Stomach (tissue), 9 donors: ENCODE results near the gene CCNYL1. TPM values are rescaled to one million over a fixed set of nuclear protein-coding genes. Genes with fewer than 3 reads are reported as not detected.
"Not testable (repeated sequence)": the region's sequence is repeated elsewhere in the genome, so short reads cannot be mapped to it uniquely, and the experiment has no call there.

Experiments
- DNase-seq, 2 donors: peaks; one replicate each; pipeline versions ENCODE4 v3.0.0 to v3.0.0-alpha.2; 2013 to 2019
- H3K27ac ChIP-seq, 5 donors: fragments of 200-600 bp in 4 of 5; sonication (generic) in 4 of 5; one replicate each; pipeline ENCODE4 v1.5.1; 2013 to 2019; ENCODE audit warnings: mild to moderate bottlenecking in 1 of 5, moderate library complexity in 1 of 5
- H3K27me3 ChIP-seq, 3 donors: fragments of 200-600 bp; sonication (generic); one replicate each; pipeline ENCODE4 v1.5.1; 2017 to 2019; ENCODE audit warnings: mixed run types in 1 of 3
- H3K36me3 ChIP-seq, 4 donors: fragments of 200-600 bp; sonication (generic); 1 replicate in 3 of 4; 2 replicates in 1 of 4; pipeline ENCODE4 v1.5.1; 2016 to 2019
- H3K4me1 ChIP-seq, 4 donors: fragments of 200-600 bp; sonication (generic); one replicate each; pipeline ENCODE4 v1.5.1; 2016 to 2019
- H3K4me3 ChIP-seq, 4 donors: fragments of 200-600 bp; sonication (generic) in 3 of 4; one replicate each; pipeline ENCODE4 v1.5.1; 2016 to 2019; ENCODE audit warnings: mild to moderate bottlenecking in 1 of 4
- H3K9me3 ChIP-seq, 4 donors: fragments of 200-600 bp; sonication (generic); one replicate each; pipeline ENCODE4 v1.5.1; 2016 to 2019
- CTCF ChIP-seq, 7 experiments: fragments of 450-650 bp in 4 of 7; fragments of 200-600 bp in 3 of 7; sonication (generic) in 3 of 7; IDR thresholded peaks; one replicate each; pipeline ENCODE4 v1.5.1; 2016 to 2019; ENCODE audit warnings: antibody characterized with exemption in 7 of 7, control low read depth in 2 of 7, mild to moderate bottlenecking in 1 of 7
- EP300 ChIP-seq: sonication (generic); formaldehyde crosslinking; IDR thresholded peaks from one replicate; pipeline ENCODE4 v1.6.1; 2017; ENCODE audit warnings: antibody characterized with exemption
- POLR2A ChIP-seq, 4 donors: fragments of 450-650 bp; IDR thresholded peaks; one replicate each; pipeline ENCODE4 v1.6.1; 2016; ENCODE audit warnings: antibody characterized with exemption in 4 of 4, control low read depth in 2 of 4, mild to moderate bottlenecking in 1 of 4, moderate library complexity in 1 of 4
- POLR2AphosphoS5 ChIP-seq, 3 donors: sonication (generic); formaldehyde crosslinking; IDR thresholded peaks; one replicate each; pipeline ENCODE4 v1.6.1; 2016; ENCODE audit warnings: antibody characterized with exemption in 3 of 3
- WGBS, 5 donors: extraction: QIAGEN DNeasy Blood & Tissue Kit in 3 of 5; methylation state at CpG; one replicate each; pipeline versions ENCODE4 v1.1.5 to v1.1.7; 2013 to 2018; 5-methylcytosine and 5-hydroxymethylcytosine counted together
- intact Hi-C: fragments of 100-400 bp; cut with DNase I; formaldehyde crosslinking; loops from one replicate; pipeline ENCODE4 v1.15.1; 2023; ENCODE audit warnings: low total_unique reads
- polyA plus RNA-seq, 3 donors: library from polyadenylated mRNA; stranded (reverse); fragments of 200-250 nt; gene quantifications; one replicate each; pipeline ENCODE4 v1.2.3, GENCODE V29; 2013
- total RNA-seq, 5 donors: library from RNA; depleted of rRNA; stranded (reverse); fragments of >200 nt; gene quantifications; one replicate each; pipeline versions ENCODE4 v1.1.0 to v1.2.3, GENCODE V29; 2014 to 2016
- donor health status: healthy with polysubstance abuse.
- donor health status: Bipolar disorder and iron deficiency.
- donor health status: healthy.

Gene CCNYL1
- total and polyA plus RNA-seq, 8 donors = 4.2 to 29.8 (median 11.2) TPM

GRCh38 chr2:207720517-207721187, 9.2 kb downstream of the CCNYL1 start:
- 48 to 78% (median 60%) methylated on average over 6 of the region's 6 CpGs for WGBS, 5 donors
- Histone ChIP-seq H3K27me3 (no peaks in the 10 kb centered on the region), H3K36me3 (peaks cover 0 to 4% (median 2%) of the 10 kb centered on the region in 4 donors), H3K27ac (no peak overlapping the region), H3K4me1 (peaks cover 0 to 44% (median 22%) of the 10 kb centered on the region in 4 donors), H3K4me3 (no peak overlapping the region), H3K9me3 (no peaks in the 10 kb centered on the region)
- intact Hi-C loops = no loop called here
- TF ChIP-seq POLR2A (IDR thresholded peaks at IDR 0.05) = no peak
- no peak for TF ChIP-seq EP300
- TF ChIP-seq POLR2AphosphoS5 (IDR thresholded peaks at IDR 0.05) = no peak
- TF ChIP-seq CTCF (IDR thresholded peaks at IDR 0.05) = no peak
- no peak for DNase-seq

- intact Hi-C loops = no loop called here
- TF ChIP-seq POLR2A (IDR thresholded peaks at IDR 0.05) (no peak), CTCF (IDR thresholded peaks at IDR 0.05) (no peak), EP300 (no peak), POLR2AphosphoS5 (IDR thresholded peaks at IDR 0.05) (no peak)
- Histone ChIP-seq H3K4me3 (no peak overlapping the region), H3K9me3 (no peaks in the 10 kb centered on the region), H3K27ac (no peak overlapping the region), H3K4me1 (peaks cover 0 to 51% (median 30%) of the 10 kb centered on the region in 4 donors), H3K36me3 (peaks cover 0 to 4% (median 2%) of the 10 kb centered on the region in 4 donors), H3K27me3 (no peaks in the 10 kb centered on the region)
- 58 to 80% (median 79%) methylated on average over 7 of the region's 7 CpGs for WGBS, 5 donors
- no peak for DNase-seq
Measured at GRCh38 chr2:207722773-207723424, 11.5 kb downstream of the CCNYL1 start.

- H3K9me3 ChIP-seq, H3K36me3 ChIP-seq, H3K4me3 ChIP-seq, intact Hi-C loops, H3K27ac ChIP-seq, H3K27me3 ChIP-seq: not testable (repeated sequence)
- peak in 1 of 2 donors; percentile 39 for DNase-seq
- peaks cover 0 to 51% (median 28%) of the 10 kb centered on the region in 4 donors for H3K4me1 ChIP-seq
- WGBS, 5 donors = 52 to 62% (median 53%) methylated on average over 8 of the region's 8 CpGs
Measured at GRCh38 chr2:207723425-207723787, 12.0 kb downstream of the CCNYL1 start.

- H3K27me3 ChIP-seq = no peaks in the 10 kb centered on the region
- TF ChIP-seq POLR2A (IDR thresholded peaks at IDR 0.05) (no peak), POLR2AphosphoS5 (IDR thresholded peaks at IDR 0.05) (no peak), EP300 (no peak), CTCF (IDR thresholded peaks at IDR 0.05) (no peak)
- H3K4me3 ChIP-seq = no peak overlapping the region
- H3K4me1 ChIP-seq = peaks cover 0 to 51% (median 27%) of the 10 kb centered on the region in 4 donors
- intact Hi-C loops = no loop called here
- 43 to 64% (median 50%) methylated on average over 3 of the region's 3 CpGs for WGBS, 5 donors
- peaks cover 0 to 6% (median 0%) of the 10 kb centered on the region in 4 donors for H3K36me3 ChIP-seq
- H3K9me3 ChIP-seq = no peaks in the 10 kb centered on the region
- H3K27ac ChIP-seq = no peak overlapping the region
- DNase-seq = no peak
Measured at GRCh38 chr2:207724113-207724512, 12.7 kb downstream of the CCNYL1 start.
